Ramos (cell line): ENCODE data around the gene HS3ST2.
"Not testable (repeated sequence)": the region's sequence is repeated elsewhere in the genome, so short reads cannot be mapped to it uniquely, and the experiment has no call there.

ENCODE experiments used
- in situ Hi-C: fragments of 300-500 bp; cut with MboI; formaldehyde crosslinking; loops from one replicate; pipeline ENCODE4 v1.14.3; 2022; ENCODE audit warnings: low sequenced_read_pairs; ENCODE audit not compliant: unreplicated experiment

Gene HS3ST2

DNA sequence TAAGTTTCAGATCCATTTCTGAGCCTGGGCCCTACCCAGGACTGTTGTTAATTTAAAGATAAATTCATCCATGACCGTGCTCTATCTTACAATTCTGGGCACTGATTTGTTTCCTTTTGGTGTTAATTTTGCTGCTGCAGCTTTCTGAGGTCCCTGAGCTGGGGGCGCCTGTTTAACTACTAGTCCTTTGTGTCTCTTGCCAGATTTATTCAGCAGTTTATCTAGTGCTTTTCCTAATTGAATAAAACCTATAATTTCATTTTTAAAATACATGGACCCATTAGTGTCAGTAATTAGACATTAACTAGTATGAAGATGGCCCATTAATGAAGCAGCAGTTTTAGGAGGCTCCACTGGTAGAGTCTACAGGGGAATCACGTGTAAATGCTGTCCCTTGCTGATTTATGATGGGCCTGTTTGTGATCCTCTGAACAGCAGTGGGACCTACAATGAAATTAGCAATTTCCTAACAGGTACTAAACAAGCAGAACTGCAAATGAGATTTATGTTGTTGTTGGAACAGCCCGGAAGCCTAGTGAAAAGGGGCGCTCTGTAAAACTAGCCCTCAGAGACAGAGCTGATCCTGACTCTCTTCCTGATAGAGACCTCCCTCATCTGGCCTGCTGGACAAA, 54.7 kb downstream of the HS3ST2 start:
- in situ Hi-C loops: no loop called here

DNA sequence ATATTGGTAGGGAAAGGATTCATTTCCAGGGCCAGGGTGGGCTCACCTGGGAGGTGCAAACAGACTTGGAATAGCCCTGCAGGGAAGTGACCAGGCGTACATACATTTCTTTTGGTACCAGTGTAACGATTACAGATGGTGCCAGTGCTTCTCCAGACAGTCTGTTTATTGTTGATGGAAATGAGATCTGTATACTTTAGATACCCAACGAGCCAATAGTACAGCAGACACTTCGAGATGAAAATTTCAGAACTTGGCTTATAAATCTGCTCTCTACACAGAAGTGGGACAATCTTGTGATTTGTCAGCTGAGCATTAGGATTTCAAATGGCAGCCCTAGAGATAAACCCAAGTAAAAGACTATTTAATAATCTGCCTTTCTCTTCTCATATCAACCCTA, 57.9 kb downstream of the HS3ST2 start:
- in situ Hi-C loops: no loop called here

- in situ Hi-C loops: no loop called here
Observed at GRCh38 chr16:22874394-22874793, 60.4 kb downstream of the HS3ST2 start.

- in situ Hi-C loops: no loop called here
Observed at GRCh38 chr16:22878955-22879354, 65.0 kb downstream of the HS3ST2 start.

GRCh38 chr16:22879466-22879865, 65.5 kb downstream of the HS3ST2 start:
- in situ Hi-C loops: no loop called here

DNA sequence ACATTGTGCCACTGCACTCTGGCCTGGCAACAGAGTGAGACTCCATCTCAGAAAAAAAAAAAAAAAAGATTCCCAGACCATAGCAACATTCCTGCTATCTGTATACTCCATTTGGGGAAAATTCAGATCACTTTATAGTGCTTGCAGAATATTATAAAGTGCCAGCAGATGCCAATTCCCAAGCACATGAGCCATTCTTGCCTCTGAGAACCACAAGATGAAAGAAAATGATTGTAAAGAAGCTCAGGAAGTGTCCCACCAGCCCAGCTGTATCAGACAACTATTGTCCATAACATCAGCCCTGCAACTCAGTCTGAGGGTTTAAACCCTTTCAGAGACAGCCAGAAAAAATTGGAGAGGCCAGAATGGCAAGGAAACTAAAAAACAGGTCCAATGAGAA, 69.0 kb downstream of the HS3ST2 start:
- in situ Hi-C loops: no loop called here

GRCh38 chr16:22885951-22886350, 72.0 kb downstream of the HS3ST2 start:
- in situ Hi-C loops: no loop called here

DNA sequence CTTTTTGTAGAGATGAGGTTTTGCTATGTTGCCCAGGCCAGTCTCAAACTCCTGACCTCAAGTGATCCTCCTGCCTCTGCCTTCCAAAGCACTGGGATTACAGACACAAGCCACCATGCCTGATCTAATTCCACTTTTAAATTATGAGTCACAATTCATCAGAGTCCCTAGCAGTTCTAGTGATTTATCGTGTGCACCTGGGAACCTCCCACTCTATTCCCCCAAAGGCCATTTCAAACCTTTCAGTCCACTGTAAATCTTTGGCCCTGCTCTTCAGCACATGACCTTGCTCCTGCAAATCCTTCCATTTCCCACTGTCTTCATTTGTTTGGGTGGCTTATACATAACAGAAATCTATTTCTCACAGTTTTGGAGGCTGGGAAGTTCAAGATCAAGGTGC, 73.0 kb downstream of the HS3ST2 start:
- in situ Hi-C loops: no loop called here

DNA sequence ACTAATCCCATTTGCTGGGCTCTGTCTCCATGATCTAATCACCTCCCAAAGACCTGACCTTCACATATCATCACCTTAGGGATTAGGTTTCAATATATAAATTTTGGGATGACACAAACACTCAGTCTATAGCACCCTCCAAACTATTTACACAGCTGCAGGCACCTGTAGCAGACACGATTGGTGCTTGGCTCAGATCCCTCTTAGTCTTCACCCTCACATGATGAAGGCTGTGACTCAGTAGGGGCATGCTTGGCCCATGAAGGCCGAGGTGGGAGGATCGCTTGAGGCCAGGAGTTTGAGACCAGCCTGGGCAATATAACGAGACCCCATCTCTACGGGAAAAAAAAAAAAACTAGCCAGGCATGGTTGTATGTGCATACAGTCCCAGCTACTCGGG, 73.5 kb downstream of the HS3ST2 start:
- in situ Hi-C loops: no loop called here

DNA sequence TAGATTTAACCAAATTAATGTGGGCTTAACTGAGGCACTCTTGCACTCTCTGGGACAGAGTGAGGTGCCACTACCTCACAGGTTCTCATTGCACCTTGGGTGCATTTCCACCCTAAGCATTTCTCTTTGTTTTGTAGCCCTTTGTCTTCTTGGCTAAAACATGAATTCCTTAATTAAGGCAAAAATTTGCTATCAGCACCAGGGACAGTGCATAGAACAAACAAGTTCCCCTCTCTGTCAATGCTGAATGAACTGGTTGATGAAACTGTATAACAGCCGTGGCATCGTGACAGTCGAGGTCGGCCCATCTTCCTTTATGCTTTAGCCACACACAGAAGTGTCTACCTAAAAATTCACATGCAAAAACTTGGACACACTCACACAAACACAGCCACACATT, 74.8 kb downstream of the HS3ST2 start:
- in situ Hi-C loops: no loop called here

DNA sequence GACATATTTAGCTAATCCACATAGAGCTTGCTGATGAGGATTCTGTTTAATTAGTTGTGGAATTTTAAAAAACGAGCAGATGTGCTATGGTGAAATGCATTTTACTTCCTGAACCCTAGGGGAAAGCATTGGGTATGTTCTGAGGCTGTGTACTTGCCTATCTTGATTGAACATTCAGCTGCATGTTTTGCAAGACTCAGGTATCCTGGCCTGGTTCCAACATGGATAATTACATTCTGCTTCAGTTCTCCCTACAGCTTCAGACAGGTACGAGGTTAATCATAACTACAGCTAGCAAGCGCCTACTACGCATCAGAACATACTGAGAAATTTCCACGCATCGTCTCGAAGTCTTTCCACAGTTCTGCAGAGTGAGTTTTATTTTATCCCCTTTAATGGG, 77.0 kb downstream of the HS3ST2 start:
- in situ Hi-C loops: no loop called here

DNA sequence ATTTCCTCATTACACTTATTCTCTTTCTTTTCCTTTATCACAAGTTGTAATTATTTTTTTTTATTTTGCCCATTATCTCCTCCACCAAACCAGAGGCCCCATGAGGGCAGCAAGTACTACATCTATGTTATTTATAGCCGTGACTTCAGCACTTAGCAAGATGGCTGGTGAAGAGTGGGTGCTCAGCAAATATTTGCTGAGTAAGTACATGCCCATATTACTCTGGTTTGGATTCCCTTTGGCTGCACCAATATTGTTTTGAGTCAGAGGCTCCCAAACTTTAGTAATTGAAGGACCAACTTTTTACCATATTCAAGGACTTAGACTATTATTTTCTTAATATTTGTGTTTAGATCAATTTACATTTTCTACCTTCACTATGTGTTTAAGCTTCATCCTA, 83.2 kb downstream of the HS3ST2 start:
- in situ Hi-C loops: no loop called here

- in situ Hi-C loops: no loop called here
Observed at GRCh38 chr16:22898131-22898530, 84.2 kb downstream of the HS3ST2 start.

- in situ Hi-C loops: no loop called here
Observed at GRCh38 chr16:22898874-22899348, 84.9 kb downstream of the HS3ST2 start.

DNA sequence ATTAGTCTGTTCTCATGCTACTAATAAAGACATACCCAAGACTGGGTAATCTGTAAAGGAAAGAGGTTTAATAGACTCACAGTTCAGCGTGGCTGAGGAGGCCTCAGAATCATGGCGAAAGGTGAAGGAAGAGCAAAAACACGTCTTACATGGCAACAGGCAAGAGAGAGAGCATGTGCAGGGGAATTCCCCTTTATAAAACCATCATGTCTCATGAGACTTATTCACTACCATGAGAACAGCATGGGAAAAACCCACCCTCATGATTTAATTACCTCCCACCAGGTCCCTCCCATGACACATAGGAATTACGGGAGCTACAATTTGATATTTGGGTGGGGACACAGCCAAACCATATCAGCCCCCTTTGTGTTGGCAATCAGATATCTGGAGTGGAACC, 85.6 kb downstream of the HS3ST2 start:
- in situ Hi-C loops: not testable (repeated sequence)

GRCh38 chr16:22900863-22901262, 86.9 kb downstream of the HS3ST2 start:
- in situ Hi-C loops: loop anchor here (10.0 kb wide), 1 partner anchor 534 kb away; no protein-coding TSS in a partner anchor

DNA sequence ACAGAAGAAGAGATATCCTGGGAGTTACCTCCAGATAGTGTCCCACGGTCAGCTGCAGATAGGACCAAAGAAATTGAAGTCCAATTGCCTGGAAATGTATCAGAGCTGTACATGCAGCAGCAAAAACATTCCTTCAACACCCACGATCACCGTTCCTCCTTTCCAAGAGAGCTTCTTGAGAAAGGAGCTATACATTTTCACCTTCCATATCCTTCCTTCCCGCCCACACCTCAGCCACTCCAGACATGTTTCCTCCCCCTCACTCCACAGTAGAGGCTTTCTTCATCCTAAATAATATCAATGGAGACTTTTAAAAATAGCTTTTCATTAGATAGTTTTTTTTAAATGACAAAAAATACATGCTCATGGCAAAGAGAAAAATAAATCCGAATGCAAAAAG, 87.6 kb downstream of the HS3ST2 start:
- in situ Hi-C loops: loop anchor here (10.0 kb wide), 1 partner anchor 533 kb away; no protein-coding TSS in a partner anchor

- in situ Hi-C loops: loop anchor here (10.0 kb wide), 1 partner anchor 531 kb away; no protein-coding TSS in a partner anchor
Observed at GRCh38 chr16:22903716-22904115, 89.8 kb downstream of the HS3ST2 start.

DNA sequence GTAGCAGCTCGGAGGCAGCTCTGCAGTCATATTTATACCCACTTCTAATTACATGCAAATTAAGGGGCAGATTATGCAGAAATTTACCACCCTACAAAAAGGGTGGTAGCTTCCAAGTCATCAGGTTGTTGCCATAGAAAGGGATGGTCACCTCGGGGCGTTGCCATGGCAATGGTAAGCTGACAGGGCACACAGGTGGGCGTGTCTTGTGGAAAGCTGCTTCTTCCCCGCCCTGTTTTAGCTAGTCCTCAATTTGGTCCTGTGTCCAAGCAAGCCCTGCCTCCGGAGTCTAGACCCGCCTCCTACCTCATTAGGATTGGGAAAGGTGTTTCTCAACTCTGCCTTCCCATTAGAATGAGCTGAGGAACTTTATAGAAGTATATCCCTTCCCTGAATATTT, 98.7 kb downstream of the HS3ST2 start:
- in situ Hi-C loops: no loop called here

- in situ Hi-C loops: no loop called here
Observed at GRCh38 chr16:22915003-22915402, 101.0 kb downstream of the HS3ST2 start.

- in situ Hi-C loops: no loop called here
Observed at GRCh38 chr16:22923491-22923890, 109.5 kb downstream of the HS3ST2 start.

GRCh38 chr16:22924492-22924891, 110.5 kb downstream of the HS3ST2 start:
- in situ Hi-C loops: no loop called here
